NCI-H2196 treated with DMSO at 0.1 percent for 48 hours (cell line): Measurements from ENCODE around the gene ZFHX3.

Source experiments
- DNase-seq: peaks from one replicate; lab custom pipeline; 2025; ENCODE audit not compliant: unreplicated experiment; lab: John Stamatoyannopoulos, UW

The ZFHX3 gene

GRCh38 chr16:73040735-73041402 lies 7.1 kb downstream of the ZFHX3 start:
- no peak for DNase-seq

- no peak for DNase-seq
These were observed 7.8 kb downstream of the ZFHX3 start for GRCh38 chr16:73040136-73040535.

DNA sequence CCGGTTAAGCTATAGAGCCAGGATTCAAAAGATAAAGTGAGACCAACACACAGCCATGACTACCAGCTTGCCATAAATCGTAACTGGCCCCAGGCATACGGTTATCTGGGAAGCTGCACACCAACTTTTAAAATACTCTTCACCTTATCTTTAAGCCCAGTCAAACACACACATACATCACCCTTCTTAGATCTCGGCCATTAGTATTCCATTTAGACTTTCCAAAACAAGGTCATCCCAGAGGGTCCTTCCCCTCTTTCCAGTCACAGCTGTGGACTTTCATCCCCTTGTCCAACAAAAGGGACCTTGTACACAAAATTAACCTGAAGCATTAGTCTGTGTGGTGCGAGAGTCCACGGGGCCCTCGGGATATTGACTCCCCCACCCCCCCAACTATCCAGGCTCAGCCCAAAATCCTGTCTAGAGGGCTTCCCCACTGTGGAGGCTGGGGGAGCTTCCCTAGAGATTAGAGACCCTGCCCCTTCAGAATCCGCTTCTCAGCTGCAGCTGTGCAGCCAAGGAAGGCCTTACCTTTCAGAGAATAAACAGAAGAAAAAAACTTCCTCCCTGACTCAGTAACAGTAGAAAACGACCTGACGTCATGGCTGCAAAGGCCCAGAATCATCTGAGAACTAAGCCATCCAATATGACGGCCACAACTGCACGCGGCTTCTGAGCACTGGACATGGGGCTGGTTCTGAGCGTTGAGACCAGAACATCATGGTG lies 9.9 kb downstream of the ZFHX3 start:
- no peak for DNase-seq

DNA sequence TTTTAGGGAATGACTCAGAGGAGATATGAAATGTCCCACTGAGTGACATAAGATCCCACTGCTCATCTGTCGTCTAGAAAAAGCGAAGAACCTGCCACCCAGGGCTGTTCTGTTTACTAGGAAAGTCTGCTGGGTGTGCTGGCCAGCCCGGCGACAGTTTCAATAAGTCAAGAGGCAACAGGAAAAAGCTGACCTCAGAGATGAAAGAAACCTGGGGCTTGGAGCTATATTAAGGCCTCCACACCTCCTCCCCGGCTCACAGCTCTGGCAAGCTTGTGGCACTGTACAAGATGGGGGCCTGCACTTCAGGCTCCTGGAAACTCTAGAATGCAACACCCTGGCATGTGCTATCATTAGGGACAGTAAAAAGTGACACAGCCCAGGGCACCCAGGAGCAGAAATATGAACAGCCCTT lies 10.6 kb downstream of the ZFHX3 start:
- no peak for DNase-seq

DNA sequence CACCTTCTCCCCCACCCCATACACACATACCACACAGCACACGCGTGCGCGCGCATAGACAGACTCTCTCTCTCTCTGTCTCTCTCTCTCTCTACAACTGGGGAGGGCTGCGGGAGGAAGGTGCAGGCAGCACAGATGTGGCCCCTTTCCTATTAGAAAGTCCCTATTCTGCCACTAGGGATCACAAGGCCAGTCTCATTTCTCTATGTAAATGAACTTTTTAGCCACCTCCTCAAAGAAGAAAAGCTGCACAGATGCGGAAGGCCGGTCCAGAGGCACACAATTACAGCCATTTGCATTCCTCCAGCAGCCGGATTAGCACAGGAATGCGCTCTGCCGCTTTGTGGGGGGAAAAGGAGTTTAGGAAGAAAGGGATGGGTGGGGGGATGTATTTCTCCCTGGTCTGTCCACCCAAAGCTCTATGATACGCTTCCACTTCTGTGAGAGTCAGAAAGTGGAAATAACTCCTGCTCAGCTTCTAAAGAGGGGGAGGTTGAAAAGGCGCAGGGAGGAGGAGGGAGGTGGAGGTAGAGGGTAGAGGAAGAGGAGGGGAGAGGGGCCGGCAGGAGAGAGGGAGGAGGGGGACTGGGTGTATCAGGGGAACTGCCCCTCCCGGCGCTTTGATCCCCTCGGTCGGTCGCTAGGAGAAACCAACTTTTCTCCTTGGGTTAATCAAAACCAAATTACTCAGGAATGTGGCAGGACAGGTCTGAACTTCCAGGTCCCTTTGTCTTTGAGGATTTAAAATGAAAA lies 11.7 kb downstream of the ZFHX3 start:
- DNase-seq: no peak

- no peak for DNase-seq
These were observed 13.6 kb downstream of the ZFHX3 start for GRCh38 chr16:73034374-73034773.

DNA sequence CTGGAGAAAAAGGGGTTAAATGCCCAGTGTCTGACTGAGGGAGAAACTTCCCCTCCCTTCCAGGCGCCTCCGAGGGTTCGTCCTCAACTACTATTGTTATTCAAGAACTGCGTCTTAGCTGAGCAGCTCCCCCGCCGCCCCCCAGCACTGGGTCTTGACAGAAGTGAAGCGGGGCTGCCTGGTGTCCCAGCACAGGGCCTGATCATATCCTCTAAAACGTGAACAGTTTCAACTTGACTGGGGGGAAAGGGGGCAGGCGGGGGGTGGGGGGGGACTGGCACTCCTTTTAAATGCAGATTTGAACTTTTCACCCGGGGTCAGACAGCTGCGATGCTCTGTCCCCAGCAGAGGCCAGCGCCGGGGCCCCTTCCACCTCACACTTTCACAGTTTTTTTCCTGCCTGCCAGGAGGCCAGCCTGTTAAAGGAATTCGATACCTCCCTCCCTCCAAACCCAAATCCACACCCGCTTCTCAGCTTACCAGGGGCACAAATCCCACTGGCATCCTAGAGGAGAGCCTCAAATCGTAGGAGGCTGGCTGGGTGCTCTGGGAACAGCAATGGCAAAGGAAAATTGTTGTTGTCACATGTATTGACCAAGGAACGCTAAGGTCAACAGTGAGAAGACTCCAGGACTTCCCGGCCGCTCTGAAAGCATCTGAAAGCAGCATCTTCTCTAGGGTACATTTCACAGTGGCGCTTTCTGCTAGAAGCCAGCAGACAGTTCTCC lies 14.5 kb downstream of the ZFHX3 start:
- no peak for DNase-seq

DNA sequence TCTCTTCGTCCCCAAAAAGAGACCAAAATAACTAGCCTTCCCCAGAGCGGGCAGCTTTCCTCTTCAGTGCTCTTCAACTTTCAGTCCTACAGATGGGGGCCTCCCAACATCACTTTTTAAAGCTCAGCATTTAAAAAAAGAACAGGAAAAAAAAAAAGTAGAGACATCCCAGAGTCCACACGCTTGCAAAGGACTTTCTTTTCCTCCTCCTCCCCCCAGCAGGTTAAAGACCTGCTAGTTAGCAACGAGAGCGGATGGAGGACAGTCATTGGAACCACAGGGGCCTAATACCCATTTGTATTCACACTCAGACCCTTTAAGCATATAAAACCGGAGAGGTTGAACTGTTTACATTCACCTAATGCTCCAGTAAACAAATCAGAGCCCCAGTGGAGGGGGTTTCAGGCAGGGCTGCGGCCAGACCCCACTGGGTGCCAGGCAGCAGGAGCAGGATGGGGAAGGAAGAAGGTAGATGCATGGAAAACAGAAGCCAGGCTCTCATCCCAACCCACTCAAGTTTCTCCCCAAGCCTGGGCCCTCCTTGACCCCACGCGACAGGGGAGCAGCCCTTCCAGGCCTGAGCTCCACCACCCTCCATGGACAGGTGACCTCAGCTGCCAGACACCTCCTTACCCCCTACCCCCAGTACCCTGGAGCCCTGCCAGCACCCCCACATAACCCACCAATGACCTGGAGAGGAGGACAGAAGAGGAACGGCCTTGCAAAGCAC lies 15.2 kb downstream of the ZFHX3 start:
- DNase-seq: no peak

GRCh38 chr16:73031984-73032383 lies 15.9 kb downstream of the ZFHX3 start:
- DNase-seq: no peak

DNA sequence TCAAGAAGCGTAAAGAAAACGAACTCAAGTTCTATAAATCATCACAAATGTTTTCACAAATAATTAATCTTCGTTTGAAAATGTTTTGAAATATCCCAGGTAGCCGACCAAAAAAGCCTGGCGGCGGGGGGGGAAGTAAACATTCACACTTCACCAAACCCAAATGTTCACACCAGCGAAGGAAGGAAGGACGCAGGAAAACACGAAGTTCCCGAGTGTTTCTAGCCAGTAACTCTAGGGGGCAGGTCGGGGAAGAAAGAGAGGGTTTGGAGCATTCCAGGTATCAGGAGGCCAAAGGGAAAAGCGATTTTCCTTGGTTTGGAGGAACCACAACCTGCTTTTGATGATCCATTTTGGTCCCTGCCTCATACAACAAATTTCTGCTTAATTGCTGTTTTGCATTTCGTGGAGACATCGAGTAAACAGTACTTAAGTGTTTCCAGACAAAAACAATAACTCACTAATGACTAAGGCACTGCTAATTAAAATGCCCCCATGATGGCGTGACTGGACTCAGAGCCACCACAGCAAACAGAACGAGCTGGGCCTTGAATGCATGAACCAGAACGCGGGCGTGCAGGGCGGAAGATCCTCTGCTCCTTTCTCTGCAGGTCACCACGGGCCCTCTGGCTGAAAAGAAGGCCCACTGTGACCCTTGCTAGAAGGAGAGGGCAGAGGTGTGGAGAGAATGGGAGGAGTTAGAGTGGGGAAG lies 16.6 kb downstream of the ZFHX3 start:
- DNase-seq: no peak

- no peak for DNase-seq
These were observed 19.1 kb downstream of the ZFHX3 start for GRCh38 chr16:73028721-73029361.

DNA sequence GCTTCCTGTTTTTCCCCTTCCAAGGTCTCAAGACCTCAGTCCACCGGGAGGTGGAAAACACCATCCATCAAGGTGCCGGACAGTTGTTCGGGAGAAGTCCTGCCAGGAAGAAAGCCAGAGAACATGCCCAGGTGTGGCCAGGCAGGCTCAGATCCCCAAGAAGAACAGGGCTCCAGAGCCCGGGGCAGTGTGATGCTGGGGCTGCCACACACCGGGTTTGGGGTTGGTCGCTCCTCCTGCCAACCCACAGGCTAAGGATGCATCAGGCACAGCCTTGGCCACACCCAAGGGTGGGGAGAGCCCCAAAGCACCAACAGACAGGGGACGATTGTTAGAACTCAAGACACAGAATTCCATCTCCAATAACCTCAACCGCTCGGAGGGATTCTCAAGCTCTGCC lies 19.7 kb downstream of the ZFHX3 start:
- no peak for DNase-seq

- no peak for DNase-seq
These were observed 20.2 kb downstream of the ZFHX3 start for GRCh38 chr16:73027685-73028111.

- no peak for DNase-seq
These were observed 20.9 kb downstream of the ZFHX3 start for GRCh38 chr16:73026754-73027684.

- no peak for DNase-seq
These were observed 22.1 kb downstream of the ZFHX3 start for GRCh38 chr16:73025856-73026210.

- DNase-seq: no peak
These were observed 22.6 kb downstream of the ZFHX3 start for GRCh38 chr16:73025151-73025855.

GRCh38 chr16:73024571-73025105 lies 23.3 kb downstream of the ZFHX3 start:
- DNase-seq: no peak
